A549 (cell line): ENCODE data around the gene LOXL3.

ENCODE experiments used
- EHMT2 ChIP-seq: fragments of 200-600 bp; sonication (generic); IDR thresholded peaks from 2 replicates; pipeline ENCODE4 v1.6.1; 2016; ENCODE audit warnings: antibody characterized with exemption, low read depth, mild to moderate bottlenecking, moderate library complexity
- ESRRA ChIP-seq: fragments of 150-350 bp; IDR thresholded peaks from 2 replicates; pipeline ENCODE4 v1.6.1; 2014; ENCODE audit warnings: mild to moderate bottlenecking, low read length, borderline replicate concordance
- MAFK ChIP-seq: fragments of 450-650 bp; IDR thresholded peaks from 2 replicates; pipeline ENCODE4 v1.6.1; 2014; ENCODE audit not compliant: partially characterized antibody
- POLR2A ChIP-seq: IDR thresholded peaks from 2 replicates; pipeline ENCODE4 v1.6.1; 2012; ENCODE audit warnings: mild to moderate bottlenecking, low read length
- REST ChIP-seq: fragments of 200-600 bp; sonication (generic); IDR thresholded peaks from 2 replicates; pipeline ENCODE4 v1.6.1; 2016; ENCODE audit warnings: antibody characterized with exemption, mild to moderate bottlenecking, moderate library complexity

- TF ChIP-seq POLR2A (no peak), MAFK (no peak), ESRRA (no peak), REST (no peak), EHMT2 (no peak)
These were observed 12.5 kb upstream of the LOXL3 start for GRCh38 chr2:74566076-74566753.
